H9 (cell line): Measurements from ENCODE around the gene ZMYM2. TPM values are rescaled to one million over a fixed set of nuclear protein-coding genes. Genes with fewer than 3 reads are reported as not detected.

Experiments used
- DNase-seq: peaks from one replicate; pipeline ENCODE4 v3.0.0-alpha.2; 2017
- H2AFZ ChIP-seq: one replicate; pipeline ENCODE4 v1.6.1; 2013; ENCODE audit warnings: mild to moderate bottlenecking, low read length, control low read depth, moderate library complexity
- H2AK5ac ChIP-seq: 2 replicates; pipeline ENCODE4 v1.6.1; 2013; ENCODE audit warnings: low read length, control low read depth, mixed read lengths; ENCODE audit not compliant: insufficient read length
- H2BK120ac ChIP-seq: one replicate; pipeline ENCODE4 v1.6.1; 2013; ENCODE audit warnings: low read depth, mild to moderate bottlenecking, low read length, control low read depth, inconsistent platforms; ENCODE audit not compliant: poor library complexity, severe bottlenecking
- H2BK12ac ChIP-seq: 2 replicates; pipeline ENCODE4 v1.6.1; 2013; ENCODE audit warnings: low read length, control low read depth, mixed read lengths, low read depth; ENCODE audit not compliant: insufficient read length
- H2BK15ac ChIP-seq: 2 replicates; pipeline ENCODE4 v1.6.1; 2013; ENCODE audit warnings: low read depth, low read length, control low read depth
- H2BK20ac ChIP-seq: one replicate; pipeline ENCODE4 v1.6.1; 2013; ENCODE audit warnings: low read depth, mild to moderate bottlenecking, low read length, control low read depth, inconsistent platforms; ENCODE audit not compliant: poor library complexity, severe bottlenecking
- H2BK5ac ChIP-seq: 2 replicates; pipeline ENCODE4 v1.6.1; 2013; ENCODE audit warnings: low read length, control low read depth, mixed read lengths; ENCODE audit not compliant: insufficient read length
- H3K14ac ChIP-seq: 2 replicates; pipeline ENCODE4 v1.6.1; 2013; ENCODE audit warnings: low read length, control low read depth; ENCODE audit not compliant: insufficient read depth
- H3K18ac ChIP-seq: 2 replicates; pipeline ENCODE4 v1.6.1; 2013; ENCODE audit warnings: low read depth, mild to moderate bottlenecking, mixed read lengths, low read length, control low read depth; ENCODE audit not compliant: insufficient read length
- H3K23ac ChIP-seq: 2 replicates; pipeline ENCODE4 v1.6.1; 2013; ENCODE audit warnings: low read length, control low read depth, mixed read lengths, low read depth; ENCODE audit not compliant: insufficient read length
- H3K23me2 ChIP-seq: 2 replicates; pipeline ENCODE4 v1.6.1; 2013; ENCODE audit warnings: low read depth, mild to moderate bottlenecking, mixed read lengths, low read length, control low read depth; ENCODE audit not compliant: insufficient read length, poor library complexity, severe bottlenecking
- H3K27ac ChIP-seq: 2 replicates; pipeline ENCODE4 v1.5.1; 2013; ENCODE audit warnings: low read length, control low read depth, mixed read lengths, low read depth; ENCODE audit not compliant: insufficient read length
- H3K27me3 ChIP-seq: 2 replicates; pipeline ENCODE4 v1.6.1; 2013; ENCODE audit warnings: low read length, control low read depth, inconsistent platforms; ENCODE audit not compliant: insufficient read depth
- H3K4ac ChIP-seq: 2 replicates; pipeline ENCODE4 v1.6.1; 2013; ENCODE audit warnings: low read depth, mild to moderate bottlenecking, control low read depth, inconsistent platforms, low read length, moderate library complexity
- H3K4me1 ChIP-seq: 2 replicates; pipeline ENCODE4 v1.6.1; 2013; ENCODE audit warnings: low read length, control low read depth, inconsistent platforms; ENCODE audit not compliant: insufficient read depth
- H3K4me2 ChIP-seq: 2 replicates; pipeline ENCODE4 v1.6.1; 2013; ENCODE audit warnings: low read length, control low read depth, mixed read lengths; ENCODE audit not compliant: insufficient read length, insufficient read depth
- H3K56ac ChIP-seq: 2 replicates; pipeline ENCODE4 v1.6.1; 2013; ENCODE audit warnings: low read depth, mild to moderate bottlenecking, mixed read lengths, low read length, control low read depth; ENCODE audit not compliant: insufficient read length
- H3K79me1 ChIP-seq: 2 replicates; pipeline ENCODE4 v1.6.1; 2013; ENCODE audit warnings: low read depth, mild to moderate bottlenecking, moderate library complexity, low read length, control low read depth, inconsistent platforms; ENCODE audit not compliant: insufficient read depth, poor library complexity, severe bottlenecking
- H3K79me2 ChIP-seq: 2 replicates; pipeline ENCODE4 v1.6.1; 2013; ENCODE audit warnings: low read length, control low read depth, inconsistent platforms; ENCODE audit not compliant: insufficient read depth
- H3K9ac ChIP-seq: 2 replicates; pipeline ENCODE4 v1.6.1; 2013; ENCODE audit warnings: low read length, control low read depth, mixed read lengths; ENCODE audit not compliant: insufficient read length; ENCODE audit errors: extremely low read depth
- H3K9me3 ChIP-seq: one replicate; pipeline ENCODE4 v1.6.1; 2013; ENCODE audit warnings: low read depth, low read length, inconsistent platforms; ENCODE audit not compliant: control insufficient read depth
- H3T11ph ChIP-seq: one replicate; pipeline ENCODE4 v1.6.1; 2013; ENCODE audit warnings: mild to moderate bottlenecking, low read length, control low read depth, inconsistent platforms
- H4K20me1 ChIP-seq: one replicate; pipeline ENCODE4 v1.6.1; 2013; ENCODE audit not compliant: control insufficient read depth, insufficient read length, insufficient read depth
- H4K5ac ChIP-seq: 2 replicates; pipeline ENCODE4 v1.6.1; 2013; ENCODE audit warnings: low read depth, mild to moderate bottlenecking, mixed read lengths, low read length, control low read depth; ENCODE audit not compliant: insufficient read length
- H4K8ac ChIP-seq: replicated peaks from 2 replicates; pipeline ENCODE4 v1.6.1; 2013; ENCODE audit warnings: low read length, control low read depth, mixed read lengths, low read depth; ENCODE audit not compliant: insufficient read length
- H4K91ac ChIP-seq: 2 replicates; pipeline ENCODE4 v1.6.1; 2013; ENCODE audit warnings: low read depth, mild to moderate bottlenecking, moderate library complexity, mixed read lengths, low read length, control low read depth; ENCODE audit not compliant: insufficient read length
- H3K27ac Mint-ChIP-seq, 3 experiments: 2 replicates in 2 of 3; 3 replicates in 1 of 3; pipeline ENCODE4 v1.8.0; 2020 to 2021; ENCODE audit warnings: mixed read lengths in 3 of 3, mild to moderate bottlenecking in 1 of 3, moderate library complexity in 1 of 3
- H3K27me3 Mint-ChIP-seq: 2 replicates; pipeline ENCODE4 v1.8.0; 2021; ENCODE audit warnings: low read depth, mild to moderate bottlenecking, moderate library complexity, mixed read lengths
- H3K36me3 Mint-ChIP-seq, 3 experiments: 2 replicates in 2 of 3; 3 replicates in 1 of 3; pipeline ENCODE4 v1.8.0; 2020 to 2021; ENCODE audit warnings: low read depth in 3 of 3, mixed read lengths in 3 of 3; ENCODE audit not compliant: insufficient read depth in 1 of 3
- H3K4me1 Mint-ChIP-seq, 2 experiments: 2 replicates each; pipeline ENCODE4 v1.8.0; 2020; ENCODE audit warnings: mixed read lengths in 2 of 2
- H3K4me3 Mint-ChIP-seq, 2 experiments: 2 replicates in 1 of 2; 3 replicates in 1 of 2; pipeline ENCODE4 v1.8.0; 2020 to 2021; ENCODE audit warnings: mild to moderate bottlenecking in 2 of 2, mixed read lengths in 2 of 2, moderate library complexity in 1 of 2
- H3K9me3 Mint-ChIP-seq, 2 experiments: 2 replicates in 1 of 2; 3 replicates in 1 of 2; pipeline ENCODE4 v1.8.0; 2020; ENCODE audit warnings: mild to moderate bottlenecking in 2 of 2, mixed read lengths in 2 of 2, moderate library complexity in 1 of 2
- WGBS: extraction: QIAGEN DNeasy Blood & Tissue Kit; methylation state at CpG from one replicate; pipeline ENCODE4 v1.1.7; 2013; ENCODE audit warnings: missing lambda C conversion rate, low lambda C conversion rate, mixed read lengths; ENCODE audit not compliant: insufficient read length; ENCODE audit errors: extremely low coverage; 5-methylcytosine and 5-hydroxymethylcytosine counted together
- total RNA-seq: library from RNA; stranded (reverse); gene quantifications from 2 replicates; pipeline ENCODE4 v1.2.1, GENCODE V29; 2021
- TF ChIP-seq, protein P1 (sequence below): fragments of 200-600 bp; sonication (generic); conservative IDR thresholded peaks from 3 replicates; pipeline ENCODE4 v1.8.0; 2021; ENCODE audit warnings: antibody characterized with exemption, mild to moderate bottlenecking

Gene ZMYM2
- total RNA-seq, 1 experiment from 2014 or later = 173 TPM

GRCh38 chr13:19981685-19982238 lies 23.2 kb downstream of the ZMYM2 start:
- no peaks in the 10 kb centered on the region for H4K20me1 ChIP-seq

More at GRCh38 chr13:19981685-19982238, 23.2 kb downstream of the ZMYM2 start:
- no peaks in the 10 kb centered on the region for H3K9me3 ChIP-seq
- H3K27me3 Mint-ChIP-seq = no peaks in the 10 kb centered on the region
- no peak overlapping the region for H2BK15ac ChIP-seq
- no peak overlapping the region for H3T11ph ChIP-seq
- H3K27ac ChIP-seq = peak overlapping the region; percentile 16
- H2BK5ac ChIP-seq = no peak overlapping the region
- H3K4ac ChIP-seq = no peak overlapping the region
- H3K27ac Mint-ChIP-seq = peak overlapping the region in 1 of 3 experiments; percentile 66; a peak in 3 of 7 replicates
- no peak overlapping the region for H2AFZ ChIP-seq
- no peak overlapping the region for H2BK20ac ChIP-seq
- H3K14ac ChIP-seq = no peak overlapping the region
- peaks cover 40 to 47% of the 10 kb centered on the region in 2 experiments for H3K4me1 Mint-ChIP-seq
- no CpG with 5 or more reads among the region's 3 CpGs for WGBS
- no peak overlapping the region for H3K56ac ChIP-seq
- H3K23me2 ChIP-seq = no peaks in the 10 kb centered on the region
- no peak overlapping the region for H3K23ac ChIP-seq
- no peak overlapping the region for H4K5ac ChIP-seq
- peaks cover 22 to 46% (median 42%) of the 10 kb centered on the region in 3 experiments for H3K36me3 Mint-ChIP-seq
- H3K4me1 ChIP-seq = peaks cover 6% of the 10 kb centered on the region; the same call in 1 of the 2 replicates
- H4K91ac ChIP-seq = no peak overlapping the region
- TF ChIP-seq, protein P1, sequence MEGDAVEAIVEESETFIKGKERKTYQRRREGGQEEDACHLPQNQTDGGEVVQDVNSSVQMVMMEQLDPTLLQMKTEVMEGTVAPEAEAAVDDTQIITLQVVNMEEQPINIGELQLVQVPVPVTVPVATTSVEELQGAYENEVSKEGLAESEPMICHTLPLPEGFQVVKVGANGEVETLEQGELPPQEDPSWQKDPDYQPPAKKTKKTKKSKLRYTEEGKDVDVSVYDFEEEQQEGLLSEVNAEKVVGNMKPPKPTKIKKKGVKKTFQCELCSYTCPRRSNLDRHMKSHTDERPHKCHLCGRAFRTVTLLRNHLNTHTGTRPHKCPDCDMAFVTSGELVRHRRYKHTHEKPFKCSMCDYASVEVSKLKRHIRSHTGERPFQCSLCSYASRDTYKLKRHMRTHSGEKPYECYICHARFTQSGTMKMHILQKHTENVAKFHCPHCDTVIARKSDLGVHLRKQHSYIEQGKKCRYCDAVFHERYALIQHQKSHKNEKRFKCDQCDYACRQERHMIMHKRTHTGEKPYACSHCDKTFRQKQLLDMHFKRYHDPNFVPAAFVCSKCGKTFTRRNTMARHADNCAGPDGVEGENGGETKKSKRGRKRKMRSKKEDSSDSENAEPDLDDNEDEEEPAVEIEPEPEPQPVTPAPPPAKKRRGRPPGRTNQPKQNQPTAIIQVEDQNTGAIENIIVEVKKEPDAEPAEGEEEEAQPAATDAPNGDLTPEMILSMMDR = no peak
- H2BK12ac ChIP-seq = no peak overlapping the region
- no peak overlapping the region for H3K9ac ChIP-seq
- H3K9me3 Mint-ChIP-seq = peaks cover 0 to 4% of the 10 kb centered on the region in 2 experiments; a peak in 1 of 5 replicates
- no peaks in the 10 kb centered on the region for H3K27me3 ChIP-seq
- H3K79me1 ChIP-seq = peaks cover 8% of the 10 kb centered on the region
- no peak overlapping the region for H2AK5ac ChIP-seq
- no peak for DNase-seq
- H4K8ac ChIP-seq = no peak overlapping the region
- no peak overlapping the region for H3K4me3 Mint-ChIP-seq
- H3K18ac ChIP-seq = no peak overlapping the region
- H3K79me2 ChIP-seq = peaks cover 28% of the 10 kb centered on the region
- no peak overlapping the region for H3K4me2 ChIP-seq
- no peak overlapping the region for H2BK120ac ChIP-seq
